GM12891 (cell line): ENCODE data around the gene MED12L.

ENCODE experiments used
- DNase-seq: peaks from one replicate; pipeline ENCODE4 v3.0.0; 2011; ENCODE audit warnings: low spot score; ENCODE audit not compliant: insufficient read length
- FAIRE-seq: peaks from 2 replicates; lab custom pipeline; 2011; peaks lifted over from hg19 to GRCh38; lab: Jason Lieb, UNC
- PAX5 ChIP-seq: IDR thresholded peaks from 2 replicates; pipeline ENCODE4 v1.6.1; 2011; ENCODE audit warnings: low read length, moderate library complexity, mild to moderate bottlenecking; ENCODE audit not compliant: insufficient read depth, severe bottlenecking
- POLR2A ChIP-seq: IDR thresholded peaks from 2 replicates; pipeline ENCODE4 v1.6.1; 2011; ENCODE audit warnings: low read depth, low read length, control low read depth
- POLR2AphosphoS5 ChIP-seq: IDR thresholded peaks from 2 replicates; pipeline ENCODE4 v1.6.1; 2011; ENCODE audit warnings: low read depth, low read length, control low read depth
- POU2F2 ChIP-seq: IDR thresholded peaks from 2 replicates; pipeline ENCODE4 v1.6.1; 2011; ENCODE audit warnings: low read depth, mild to moderate bottlenecking, control low read depth, low read length, moderate library complexity
- SPI1 ChIP-seq: IDR thresholded peaks from 2 replicates; pipeline ENCODE4 v1.6.1; 2011; ENCODE audit warnings: low read depth, low read length, control low read depth
- TAF1 ChIP-seq: IDR thresholded peaks from 2 replicates; pipeline ENCODE4 v1.6.1; 2011; ENCODE audit warnings: low read depth, low read length, control low read depth

MED12L gene

DNA sequence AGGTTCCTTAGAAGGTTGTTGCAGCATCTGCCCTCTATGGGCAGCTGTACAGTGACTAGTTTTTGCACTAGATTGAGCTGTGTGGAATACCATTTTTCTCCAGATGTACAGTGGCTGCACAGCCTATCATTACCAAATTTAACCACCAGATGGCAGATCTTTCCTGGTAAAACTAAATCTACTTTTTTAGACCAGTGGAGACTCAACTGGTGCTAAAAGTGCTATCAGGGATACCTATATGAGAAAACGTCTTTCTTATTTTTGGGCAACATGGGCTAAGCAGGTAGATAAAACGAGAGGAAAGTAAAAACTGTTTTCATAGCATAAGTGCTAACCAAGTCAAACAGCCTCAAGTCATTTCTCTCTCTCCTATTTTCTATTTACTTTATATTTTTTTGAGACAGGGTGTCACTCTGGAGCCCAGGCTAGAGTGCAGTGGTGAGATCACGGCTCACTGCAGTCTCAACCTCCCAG, 354.2 kb downstream of the MED12L start:
- DNase-seq (no peak), FAIRE-seq (peak; percentile 88)
- TF ChIP-seq PAX5: no peak
- no peak for TF ChIP-seq POLR2A
- no peak for TF ChIP-seq SPI1
- TF ChIP-seq POU2F2: no peak
- TF ChIP-seq POLR2AphosphoS5: no peak
- TF ChIP-seq TAF1: no peak

DNA sequence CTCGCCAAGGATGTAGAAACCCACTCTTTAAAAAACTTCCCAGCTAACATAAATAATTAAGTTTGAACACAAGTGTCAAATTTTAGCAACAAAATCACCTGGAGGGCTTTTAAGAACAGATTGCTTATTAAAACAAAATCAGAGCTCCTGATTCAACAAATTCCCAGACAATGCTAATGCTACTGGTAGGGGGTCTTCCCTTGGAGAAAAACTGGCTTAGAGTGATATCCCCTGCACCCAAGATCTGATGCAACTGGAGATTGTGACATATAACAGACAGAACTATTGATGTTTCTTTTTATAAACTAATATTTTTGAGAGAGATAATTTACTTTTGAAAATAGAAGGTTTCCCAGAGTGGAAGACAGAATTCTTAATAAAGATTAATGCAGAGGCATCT, 355.5 kb downstream of the MED12L start:
- TF ChIP-seq PAX5: no peak
- TF ChIP-seq POLR2AphosphoS5: no peak
- no peak for TF ChIP-seq SPI1
- TF ChIP-seq POLR2A: no peak
- TF ChIP-seq POU2F2: no peak
- no peak for TF ChIP-seq TAF1

DNA sequence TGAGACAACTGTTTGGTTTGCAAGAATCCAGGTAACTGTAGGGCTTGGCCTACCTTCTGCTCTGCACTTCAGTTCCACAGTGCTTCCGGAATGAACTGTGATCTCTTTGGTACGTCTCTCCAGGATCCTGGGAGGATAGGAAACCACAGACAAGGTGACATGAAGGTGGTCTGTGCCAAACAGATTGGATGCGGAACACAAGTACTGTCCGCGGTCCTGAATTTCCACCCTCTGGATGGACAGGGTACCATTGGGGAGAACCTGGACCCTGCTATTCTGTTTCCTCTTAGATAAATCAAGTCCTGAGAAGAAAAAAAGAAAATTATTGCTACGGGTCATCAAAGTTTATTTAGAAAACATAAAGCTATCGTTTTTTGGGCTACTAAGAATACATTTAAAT, 358.1 kb downstream of the MED12L start:
- DNase-seq (no peak), FAIRE-seq (no peak)
- no peak for TF ChIP-seq PAX5
- no peak for TF ChIP-seq POU2F2
- TF ChIP-seq POLR2AphosphoS5: no peak
- TF ChIP-seq SPI1: no peak
- no peak for TF ChIP-seq POLR2A
- no peak for TF ChIP-seq TAF1

More for the DNA sequence above, 355.5 kb downstream of the MED12L start:
- FAIRE-seq: no peak
- no peak for DNase-seq

DNA sequence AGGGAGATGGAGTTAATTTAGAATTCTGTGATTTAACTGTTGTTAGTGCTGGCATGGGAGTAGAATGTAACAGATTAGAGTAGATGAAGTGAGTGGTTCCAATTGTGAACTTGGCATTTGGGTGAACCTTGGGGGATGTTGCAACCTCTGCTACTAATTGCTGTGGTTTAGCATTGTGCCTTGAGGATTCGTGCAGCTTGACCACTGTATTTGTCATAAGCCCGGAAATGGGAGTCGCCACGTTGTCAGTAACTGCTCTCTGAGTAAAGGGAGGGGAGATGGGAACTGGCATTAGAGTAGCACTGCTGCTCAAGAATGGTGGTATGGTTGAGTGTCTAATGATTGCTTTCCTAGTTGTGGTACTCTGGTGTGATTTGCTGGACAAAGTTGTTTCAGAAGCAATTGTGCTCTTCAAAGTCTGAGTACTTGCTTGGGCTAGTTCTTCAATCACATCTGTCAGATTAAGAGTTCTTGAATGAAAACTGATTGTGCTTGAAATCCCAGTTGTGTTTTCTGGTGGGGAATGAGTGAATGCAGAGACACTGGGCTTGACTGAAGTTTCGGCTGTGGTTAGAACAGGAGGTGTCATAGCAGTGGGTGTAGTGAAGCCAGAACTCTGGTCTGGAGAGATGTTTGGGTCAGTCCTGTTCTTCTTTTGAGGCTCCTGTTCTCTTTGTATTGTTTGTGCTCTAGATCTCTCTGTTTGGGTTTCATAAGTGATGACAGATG, 360.0 kb downstream of the MED12L start:
- TF ChIP-seq POU2F2 (no peak), POLR2A (no peak), PAX5 (no peak), POLR2AphosphoS5 (no peak), TAF1 (no peak), SPI1 (no peak)
- DNase-seq: no peak
- no peak for FAIRE-seq

DNA sequence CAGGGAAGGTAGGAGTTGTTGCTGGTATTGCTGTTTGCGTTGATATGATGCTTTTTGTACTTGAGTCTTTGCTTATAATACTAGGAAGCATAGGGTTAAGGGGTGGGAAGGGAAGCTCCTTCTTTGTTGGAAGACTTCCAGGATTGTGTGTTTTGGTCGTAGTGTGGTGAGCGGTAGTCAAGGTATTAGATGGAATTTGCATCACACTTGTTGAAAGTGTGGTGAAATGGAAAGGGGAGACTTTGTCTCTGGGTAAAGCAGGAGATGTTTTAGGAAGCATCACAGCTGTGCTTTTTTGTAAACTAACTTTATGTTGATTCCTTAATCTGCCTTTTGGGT, 360.5 kb downstream of the MED12L start:
- no peak for DNase-seq
- no peak for FAIRE-seq
- TF ChIP-seq POLR2A: no peak
- TF ChIP-seq SPI1: no peak
- TF ChIP-seq PAX5: no peak
- no peak for TF ChIP-seq POLR2AphosphoS5
- no peak for TF ChIP-seq POU2F2
- no peak for TF ChIP-seq TAF1

DNA sequence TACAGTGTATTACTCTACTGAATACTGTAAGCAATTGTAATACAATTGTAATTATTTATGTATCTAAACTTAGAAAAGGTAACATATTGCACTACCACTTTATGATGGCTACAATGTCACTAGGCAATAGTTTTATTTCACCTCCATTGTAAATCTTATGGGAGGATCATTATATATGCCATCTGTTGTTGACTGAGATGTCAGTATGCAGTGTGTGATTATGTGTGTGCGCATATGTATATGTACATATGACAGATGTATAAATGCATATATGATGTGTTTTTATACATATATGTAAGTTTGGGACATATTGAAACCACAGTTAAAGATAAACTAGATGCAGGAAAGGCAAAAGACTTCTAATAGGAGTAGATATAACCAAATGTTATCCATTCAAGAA, 366.9 kb downstream of the MED12L start:
- TF ChIP-seq SPI1 (no peak), TAF1 (no peak), POLR2A (no peak)
- FAIRE-seq (no peak), DNase-seq (no peak)

DNA sequence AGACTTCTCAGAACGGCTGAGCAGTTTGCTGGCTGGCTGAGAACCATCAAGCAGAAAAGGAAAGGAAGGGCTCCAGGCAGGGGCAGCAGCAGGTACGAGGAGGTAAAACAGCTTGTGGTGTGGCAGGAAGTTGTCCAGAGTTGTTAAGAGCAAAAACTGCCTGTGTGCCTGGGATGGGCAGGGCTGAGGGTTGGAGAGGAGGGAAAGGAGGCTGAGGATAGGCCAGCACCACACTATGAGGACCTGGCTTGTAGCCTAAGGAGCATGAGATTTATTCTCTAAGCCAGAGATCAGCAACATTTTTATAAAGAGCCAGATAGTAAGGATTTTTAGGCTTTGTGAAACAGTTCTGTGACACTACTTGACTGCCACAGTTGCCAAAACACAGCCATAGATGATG, 367.4 kb downstream of the MED12L start:
- no peak for DNase-seq
- no peak for FAIRE-seq

DNA sequence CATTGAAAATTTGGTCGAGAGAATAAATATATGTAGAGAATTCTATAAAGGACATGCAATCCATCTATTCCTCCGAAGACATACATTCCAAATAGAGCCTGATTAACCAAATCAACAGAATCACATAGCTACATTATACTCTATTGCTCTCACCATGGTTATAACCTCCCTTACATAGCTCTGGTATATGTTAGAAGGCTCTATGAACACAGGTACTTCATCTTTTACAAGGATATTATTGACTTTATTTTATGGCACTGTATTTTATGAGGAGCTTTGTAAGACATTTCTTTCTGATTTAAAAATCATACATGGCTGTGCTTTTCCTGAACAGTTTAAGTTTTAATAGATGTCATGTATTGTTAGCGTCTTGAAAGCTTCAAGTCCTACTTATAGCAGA, 370.6 kb downstream of the MED12L start:
- no peak for TF ChIP-seq PAX5
- no peak for TF ChIP-seq SPI1
- no peak for TF ChIP-seq POU2F2
- no peak for TF ChIP-seq POLR2A
- no peak for TF ChIP-seq TAF1
- no peak for TF ChIP-seq POLR2AphosphoS5
- no peak for FAIRE-seq
- DNase-seq: no peak

More for the DNA sequence above, 367.4 kb downstream of the MED12L start:
- TF ChIP-seq POU2F2 (no peak), PAX5 (no peak), TAF1 (no peak), POLR2A (no peak), POLR2AphosphoS5 (no peak), SPI1 (no peak)

DNA sequence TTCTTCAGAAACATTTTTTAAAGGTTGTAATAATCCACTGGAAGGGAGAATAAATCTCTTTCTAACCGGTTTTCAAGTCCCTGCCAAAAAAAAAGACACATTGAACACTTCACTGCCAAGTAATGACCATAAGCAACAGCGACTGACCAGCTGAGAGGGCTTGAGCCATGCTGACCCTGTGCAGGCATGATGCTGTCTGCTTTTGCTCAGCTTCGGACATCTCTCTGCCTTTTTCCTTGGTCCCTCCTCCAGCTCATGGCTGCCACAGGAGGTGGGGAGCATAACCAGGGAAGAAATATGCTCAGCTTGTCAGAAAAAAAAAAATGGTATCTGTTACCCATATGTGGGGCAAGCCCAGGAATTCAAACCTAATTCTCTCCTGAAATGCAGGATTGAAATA, 373.9 kb downstream of the MED12L start:
- no peak for FAIRE-seq
- TF ChIP-seq POLR2A (no peak), PAX5 (no peak), POU2F2 (no peak), SPI1 (no peak), TAF1 (no peak), POLR2AphosphoS5 (no peak)

DNA sequence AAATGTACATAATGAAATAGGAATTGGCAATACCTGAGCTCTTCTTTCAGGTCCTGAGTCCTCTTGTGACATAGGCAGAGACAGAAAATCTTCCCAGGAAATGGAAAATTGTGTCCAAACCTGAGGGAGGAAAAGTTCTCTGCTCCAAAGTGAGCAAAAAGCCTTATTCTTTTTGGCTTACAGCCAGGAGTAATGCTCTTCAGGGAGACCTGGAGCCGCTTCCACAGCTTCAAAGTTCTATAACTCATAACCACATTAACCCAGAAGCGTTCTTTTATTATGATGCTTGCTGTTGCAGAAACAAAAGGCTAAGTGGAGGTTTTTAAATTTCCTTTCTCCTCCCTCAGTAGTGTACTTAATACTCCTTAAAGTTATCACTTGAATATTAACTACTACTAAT, 374.8 kb downstream of the MED12L start:
- TF ChIP-seq POLR2A (no peak), POLR2AphosphoS5 (no peak), TAF1 (no peak), PAX5 (no peak), POU2F2 (no peak), SPI1 (no peak)
- FAIRE-seq (no peak), DNase-seq (no peak)

More for the DNA sequence above, 373.9 kb downstream of the MED12L start:
- no peak for DNase-seq
